ENCODE data around the gene THSD7B. TPM values are rescaled to one million over a fixed set of nuclear protein-coding genes. Genes with fewer than 3 reads are reported as not detected.

THSD7B gene, protein sequence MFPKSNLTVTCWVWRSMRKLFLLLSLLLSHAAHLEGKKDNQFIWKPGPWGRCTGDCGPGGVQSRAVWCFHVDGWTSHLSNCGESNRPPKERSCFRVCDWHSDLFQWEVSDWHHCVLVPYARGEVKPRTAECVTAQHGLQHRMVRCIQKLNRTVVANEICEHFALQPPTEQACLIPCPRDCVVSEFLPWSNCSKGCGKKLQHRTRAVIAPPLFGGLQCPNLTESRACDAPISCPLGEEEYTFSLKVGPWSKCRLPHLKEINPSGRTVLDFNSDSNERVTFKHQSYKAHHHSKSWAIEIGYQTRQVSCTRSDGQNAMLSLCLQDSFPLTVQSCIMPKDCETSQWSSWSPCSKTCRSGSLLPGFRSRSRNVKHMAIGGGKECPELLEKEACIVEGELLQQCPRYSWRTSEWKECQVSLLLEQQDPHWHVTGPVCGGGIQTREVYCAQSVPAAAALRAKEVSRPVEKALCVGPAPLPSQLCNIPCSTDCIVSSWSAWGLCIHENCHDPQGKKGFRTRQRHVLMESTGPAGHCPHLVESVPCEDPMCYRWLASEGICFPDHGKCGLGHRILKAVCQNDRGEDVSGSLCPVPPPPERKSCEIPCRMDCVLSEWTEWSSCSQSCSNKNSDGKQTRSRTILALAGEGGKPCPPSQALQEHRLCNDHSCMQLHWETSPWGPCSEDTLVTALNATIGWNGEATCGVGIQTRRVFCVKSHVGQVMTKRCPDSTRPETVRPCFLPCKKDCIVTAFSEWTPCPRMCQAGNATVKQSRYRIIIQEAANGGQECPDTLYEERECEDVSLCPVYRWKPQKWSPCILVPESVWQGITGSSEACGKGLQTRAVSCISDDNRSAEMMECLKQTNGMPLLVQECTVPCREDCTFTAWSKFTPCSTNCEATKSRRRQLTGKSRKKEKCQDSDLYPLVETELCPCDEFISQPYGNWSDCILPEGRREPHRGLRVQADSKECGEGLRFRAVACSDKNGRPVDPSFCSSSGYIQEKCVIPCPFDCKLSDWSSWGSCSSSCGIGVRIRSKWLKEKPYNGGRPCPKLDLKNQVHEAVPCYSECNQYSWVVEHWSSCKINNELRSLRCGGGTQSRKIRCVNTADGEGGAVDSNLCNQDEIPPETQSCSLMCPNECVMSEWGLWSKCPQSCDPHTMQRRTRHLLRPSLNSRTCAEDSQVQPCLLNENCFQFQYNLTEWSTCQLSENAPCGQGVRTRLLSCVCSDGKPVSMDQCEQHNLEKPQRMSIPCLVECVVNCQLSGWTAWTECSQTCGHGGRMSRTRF (N-terminal part only)
- not detected in 2 replicates for total RNA-seq

DNA sequence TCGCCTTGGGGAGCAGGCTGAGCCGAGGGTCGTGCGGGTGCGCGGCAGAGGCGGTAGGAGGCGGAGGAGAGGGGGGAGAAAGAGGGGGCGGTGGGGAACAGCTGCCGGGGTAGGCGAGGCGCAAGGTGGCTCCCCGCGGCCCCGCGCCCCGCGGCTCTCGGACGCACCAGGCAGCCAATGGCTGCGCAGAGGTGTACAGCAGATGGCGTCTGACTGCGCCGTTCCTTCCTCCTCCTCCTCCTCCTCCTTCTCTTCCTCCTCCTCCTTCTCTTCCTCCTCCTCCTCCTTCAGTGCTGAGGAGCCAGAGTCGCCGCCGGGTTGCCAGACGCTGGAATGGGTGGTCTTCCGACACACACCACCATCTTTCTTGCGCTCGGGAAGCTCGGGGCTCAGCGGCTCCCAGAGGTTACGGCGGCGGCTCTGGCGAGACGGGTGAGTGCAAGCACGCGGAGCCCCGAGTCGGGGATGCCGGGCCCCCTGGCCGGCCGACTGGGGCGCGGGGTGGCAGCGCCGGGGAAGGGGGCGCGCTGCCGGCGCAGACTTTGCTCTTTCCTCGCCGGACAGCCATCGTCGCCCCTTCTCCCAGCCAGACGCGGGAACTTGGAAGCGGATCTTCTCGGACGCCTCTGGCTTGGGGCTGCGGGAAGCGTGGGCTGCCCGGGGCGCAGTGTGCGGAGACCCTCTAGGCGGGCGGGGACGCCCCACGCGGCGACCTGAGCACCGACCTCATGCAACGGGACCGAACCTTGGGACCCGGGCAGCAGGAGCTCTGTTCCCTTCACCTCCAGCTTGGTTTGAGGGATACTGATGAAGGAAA is at the start of gene THSD7B:
Gene THSD7B (plus strand): TSS at position 290 of the 817 bp plus-strand sequence. CDS start 116,634 bp downstream, outside the sequence.

